NCI-H146 treated with DMSO at 0.1 percent for 48 hours (cell line): ENCODE data around the gene DAP3.
"Not testable (repeated sequence)": the region's sequence is repeated elsewhere in the genome, so short reads cannot be mapped to it uniquely, and the experiment has no call there.

ENCODE experiments used
- DNase-seq: peaks from one replicate; lab custom pipeline; 2025; ENCODE audit not compliant: unreplicated experiment; lab: John Stamatoyannopoulos, UW

DAP3 gene

GRCh38 chr1:155717041-155717440 lies 28.1 kb downstream of the DAP3 start:
- DNase-seq, result no peak

- DNase-seq, result not testable (repeated sequence)
These were observed 29.7 kb downstream of the DAP3 start for GRCh38 chr1:155718524-155719115.

GRCh38 chr1:155719703-155720102 lies 30.8 kb downstream of the DAP3 start:
- DNase-seq, result no peak

- no peak for DNase-seq
These were observed 36.3 kb downstream of the DAP3 start for GRCh38 chr1:155725142-155725541.

- DNase-seq, result peak; percentile 43
These were observed 40.4 kb downstream of the DAP3 start for GRCh38 chr1:155729031-155729898.

- DNase-seq, result no peak
These were observed 52.1 kb downstream of the DAP3 start for GRCh38 chr1:155740995-155741394.

- DNase-seq, result no peak
These were observed 53.0 kb downstream of the DAP3 start for GRCh38 chr1:155741908-155742307.

- no peak for DNase-seq
These were observed 55.9 kb downstream of the DAP3 start for GRCh38 chr1:155744711-155745283.

- peak; percentile 95 for DNase-seq
These were observed 56.7 kb downstream of the DAP3 start for GRCh38 chr1:155745284-155746228.

GRCh38 chr1:155747586-155747985 lies 58.7 kb downstream of the DAP3 start:
- DNase-seq, result not testable (repeated sequence)

GRCh38 chr1:155748141-155748540 lies 59.2 kb downstream of the DAP3 start:
- not testable (repeated sequence) for DNase-seq

- not testable (repeated sequence) for DNase-seq
These were observed 70.1 kb downstream of the DAP3 start for GRCh38 chr1:155759017-155759416.

GRCh38 chr1:155759966-155760630 lies 71.2 kb downstream of the DAP3 start:
- no peak for DNase-seq

GRCh38 chr1:155760751-155761475 lies 72.0 kb downstream of the DAP3 start:
- DNase-seq, result no peak

- no peak for DNase-seq
These were observed 73.0 kb downstream of the DAP3 start for GRCh38 chr1:155761736-155762405.

- DNase-seq, result not testable (repeated sequence)
These were observed 74.4 kb downstream of the DAP3 start for GRCh38 chr1:155763090-155763815.

GRCh38 chr1:155763989-155764388 lies 75.1 kb downstream of the DAP3 start:
- DNase-seq, result not testable (repeated sequence)

- DNase-seq, result not testable (repeated sequence)
These were observed 78.6 kb downstream of the DAP3 start for GRCh38 chr1:155767399-155767989.
